ENCODE results near the gene LRRC3C.

The LRRC3C gene

GRCh38 chr17:39919087-39919683, 8.3 kb upstream of the LRRC3C start:
- TF ChIP-seq CTCF (IDR thresholded peaks at IDR 0.05; ENCODE audit: low read length, missing control alignments) = no peak
- H3K4me3 ChIP-seq (replicated peaks; ENCODE audit: low read depth, low read length) = no peak overlapping the region

GRCh38 chr17:39920218-39921210, 7.0 kb upstream of the LRRC3C start:
- no peak overlapping the region for H3K4me3 ChIP-seq (replicated peaks; ENCODE audit: low read depth, low read length)
- no peak for TF ChIP-seq CTCF (IDR thresholded peaks at IDR 0.05; ENCODE audit: low read length, missing control alignments)
- DNase-seq (ENCODE audit: low read depth) = no peak

More at GRCh38 chr17:39919087-39919683, 8.3 kb upstream of the LRRC3C start:
- no peak for DNase-seq (ENCODE audit: low read depth)

- no peak for TF ChIP-seq CTCF (IDR thresholded peaks at IDR 0.05; ENCODE audit: low read length, missing control alignments)
Observed at GRCh38 chr17:39921323-39921722, 6.2 kb upstream of the LRRC3C start.

GRCh38 chr17:39922006-39922405, 5.5 kb upstream of the LRRC3C start:
- H3K4me3 ChIP-seq (replicated peaks; ENCODE audit: low read depth, low read length) = no peak overlapping the region
- TF ChIP-seq CTCF (IDR thresholded peaks at IDR 0.05; ENCODE audit: low read length, missing control alignments) = no peak
- DNase-seq (ENCODE audit: low read depth) = no peak

More at GRCh38 chr17:39921323-39921722, 6.2 kb upstream of the LRRC3C start:
- H3K4me3 ChIP-seq (replicated peaks; ENCODE audit: low read depth, low read length) = no peak overlapping the region
- DNase-seq (ENCODE audit: low read depth) = no peak

- TF ChIP-seq CTCF (IDR thresholded peaks at IDR 0.05; ENCODE audit: low read length, missing control alignments) = no peak
- DNase-seq (ENCODE audit: low read depth) = no peak
- no peak overlapping the region for H3K4me3 ChIP-seq (replicated peaks; ENCODE audit: low read depth, low read length)
Observed at GRCh38 chr17:39923230-39923629, 4.3 kb upstream of the LRRC3C start.

GRCh38 chr17:39923836-39924690, 3.5 kb upstream of the LRRC3C start:
- peak; percentile 27 for TF ChIP-seq CTCF (IDR thresholded peaks at IDR 0.05; ENCODE audit: low read length, missing control alignments)
- DNase-seq (ENCODE audit: low read depth) = peak; percentile 29
- H3K4me3 ChIP-seq (replicated peaks; ENCODE audit: low read depth, low read length) = no peak overlapping the region
